Measurements from ENCODE around the gene MAPK13. TPM values are rescaled to one million over a fixed set of nuclear protein-coding genes. Genes with fewer than 3 reads are reported as not detected.
A peak's percentile ranks its signal among the peaks of the same experiment; 100 is the strongest.

MAPK13 gene
- total and polyA plus RNA-seq, 2 donors (not counting 1 experiment from before 2014, with no cell fraction given): 20.6 to 34.8 TPM

- POLR2A ChIA-PET: no interaction called here
- H3K27ac Mint-ChIP-seq: peak overlapping the region; percentile 56
- peak; percentile 6 for DNase-seq
- peaks cover 8% of the 10 kb centered on the region for H3K79me2 ChIP-seq (ENCODE audit: control insufficient read depth, insufficient read depth, low read length)
- H3K4me1 ChIP-seq (ENCODE audit: control insufficient read depth in 2 of 2, insufficient read depth in 2 of 2, low read length in 2 of 2): peaks cover 31 to 34% of the 10 kb centered on the region in 2 donors
- TF ChIP-seq EZH2 (IDR thresholded peaks at IDR 0.05; ENCODE audit: borderline replicate concordance, insufficient read depth, low read depth, low read length, poor library complexity, severe bottlenecking) (no peak), CTCF (IDR thresholded peaks at IDR 0.05) (no peak)
- no peak for ATAC-seq (ENCODE audit: low read depth)
- H3K4me1 Mint-ChIP-seq: peaks cover 44% of the 10 kb centered on the region
- no peak overlapping the region for H3K4me3 Mint-ChIP-seq
- no peaks in the 10 kb centered on the region for H3K9me3 ChIP-seq (ENCODE audit: control extremely low read depth in 1 of 3, control insufficient read depth in 2 of 3, insufficient read depth in 1 of 3, low read length in 2 of 3)
- no peak overlapping the region for H3K9ac ChIP-seq (ENCODE audit: low read length)
- H3K36me3 ChIP-seq (replicated peaks in 1 of 2; ENCODE audit: control extremely low read depth in 1 of 2, control insufficient read depth in 1 of 2, extremely low read depth in 1 of 2, insufficient read depth in 2 of 2, low read length in 1 of 2): peaks cover 0 to 8% of the 10 kb centered on the region in 2 experiments
- CTCF ChIA-PET: interaction anchor here (2.1 to 7.5 kb wide), 4 partner anchors 9 to 72 kb away, joined by 6 to 150 read pairs (median 48); partner anchors contain the start of genes MAPK14 and SLC26A8
- no peaks in the 10 kb centered on the region for H4K20me1 ChIP-seq (ENCODE audit: control insufficient read depth, insufficient read depth, low read length, poor library complexity, severe bottlenecking)
- H3K27ac ChIP-seq (ENCODE audit: low read length in 2 of 2): peak overlapping the region in 1 of 2 donors; percentile 48
- intact Hi-C loops (cut with micrococcal nuclease): loop anchor here (10.0 kb wide), 2 partner anchors 184 to 514 kb away; no protein-coding TSS in a partner anchor
- no peak overlapping the region for H2AFZ ChIP-seq (ENCODE audit: insufficient read depth, low read depth, low read length, poor library complexity, severe bottlenecking)
- no peaks in the 10 kb centered on the region for H3K9me3 Mint-ChIP-seq (ENCODE audit: insufficient read depth)
- no peak overlapping the region for H3K4me3 ChIP-seq (ENCODE audit: control extremely low read depth in 1 of 5, extremely low read depth in 1 of 5, insufficient read depth in 1 of 5, low read depth in 2 of 5, low read length in 4 of 5)
- no peaks in the 10 kb centered on the region for H3K27me3 Mint-ChIP-seq
- peak overlapping the region; percentile 26 for H3K4me2 ChIP-seq (replicated peaks; ENCODE audit: low read depth, low read length, poor library complexity, severe bottlenecking)
- WGBS (ENCODE audit: insufficient coverage): 40% methylated on average over 1 of the region's 3 CpGs
- no peaks in the 10 kb centered on the region for H3K27me3 ChIP-seq (replicated peaks in 1 of 4; ENCODE audit: control extremely low read depth in 1 of 4, control insufficient read depth in 3 of 4, insufficient read depth in 4 of 4, low read length in 3 of 4)
Measured at GRCh38 chr6:36098253-36098919, 31.9 kb upstream of the MAPK13 start.
